ENCODE measurements around the gene FMNL2. TPM values are rescaled to one million over a fixed set of nuclear protein-coding genes. Genes with fewer than 3 reads are reported as not detected.

The FMNL2 gene
- total RNA-seq, 1 experiment from 2014 or later, result 33.6 TPM

DNA sequence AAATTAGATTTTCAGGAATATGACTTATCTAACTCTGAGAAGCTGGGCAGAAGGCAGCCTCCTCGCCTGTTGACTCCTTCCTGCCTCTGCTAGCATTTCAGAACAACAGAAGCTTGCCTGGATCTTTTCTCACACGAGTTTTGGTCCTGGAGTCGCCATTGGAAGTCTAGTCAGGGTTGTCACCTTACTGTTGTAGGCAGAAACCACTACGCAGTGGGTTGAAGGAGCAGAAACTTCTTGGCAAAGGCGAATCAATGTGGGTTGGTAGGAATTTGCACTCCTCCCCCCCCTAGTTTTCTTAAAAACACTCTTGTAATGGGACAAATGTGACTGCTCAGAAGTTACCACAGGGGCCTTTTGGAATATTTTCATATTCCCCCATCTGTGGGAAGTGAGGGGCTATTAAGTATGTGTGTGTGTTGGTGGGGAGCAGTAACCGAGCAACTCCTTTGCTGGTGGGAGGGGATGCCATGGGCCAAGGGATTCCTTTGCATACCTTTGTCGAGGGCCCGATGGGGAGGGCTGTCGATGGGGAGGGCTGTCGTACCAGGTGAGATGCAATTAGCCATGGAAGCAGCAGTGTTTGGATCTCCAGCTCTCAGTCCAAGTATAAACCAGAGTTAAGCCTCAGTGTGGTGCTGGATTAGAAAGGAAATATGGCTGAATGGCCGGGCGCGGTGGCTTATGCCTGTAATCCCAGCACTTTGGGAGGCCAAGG lies 117.4 kb downstream of the FMNL2 start:
- no TSS peak for BruUV-seq (replicated peaks)
- H3K27ac ChIP-seq (ENCODE audit: low read length), result no peak overlapping the region
- CTCF ChIA-PET, result no interaction called here
- no peak overlapping the region for H3K4me3 ChIP-seq (ENCODE audit: low read depth in 2 of 2, low read length in 2 of 2)
- H3K4me1 ChIP-seq (ENCODE audit: control insufficient read depth, insufficient read depth, low read length), result no peaks in the 10 kb centered on the region
- H3K9me3 ChIP-seq (ENCODE audit: control insufficient read depth, insufficient read depth, low read depth, low read length), result no peaks in the 10 kb centered on the region
- ATAC-seq, result no peak
- DNase-seq (ENCODE audit: low read depth, low spot score), result no peak
- intact Hi-C loops (cut with micrococcal nuclease; ENCODE audit: unreplicated experiment), result no loop called here
- no peaks in the 10 kb centered on the region for H3K36me3 ChIP-seq (ENCODE audit: control insufficient read depth, insufficient read depth, low read length)
- in situ Hi-C loops (cut with HindIII; ENCODE audit: low pct_unique_long_range_greater_than_20kb, low sequenced_read_pairs), result no loop called here
- H3K27me3 ChIP-seq (ENCODE audit: control insufficient read depth, insufficient read depth, low read length), result no peaks in the 10 kb centered on the region
- no peak for TF ChIP-seq POLR2AphosphoS5 (IDR thresholded peaks at IDR 0.05; ENCODE audit: low read depth, low read length)
- TF ChIP-seq SIN3A (IDR thresholded peaks at IDR 0.05; ENCODE audit: borderline replicate concordance, insufficient read depth, low read depth, low read length), result no peak
- TF ChIP-seq REST (IDR thresholded peaks at IDR 0.05; ENCODE audit: insufficient read depth in 1 of 2, low read depth in 2 of 2, low read length in 1 of 2), result no peak
- TF ChIP-seq TCF7L2 (IDR thresholded peaks at IDR 0.05; ENCODE audit: low read depth, low read length), result no peak
- TF ChIP-seq, protein P1, sequence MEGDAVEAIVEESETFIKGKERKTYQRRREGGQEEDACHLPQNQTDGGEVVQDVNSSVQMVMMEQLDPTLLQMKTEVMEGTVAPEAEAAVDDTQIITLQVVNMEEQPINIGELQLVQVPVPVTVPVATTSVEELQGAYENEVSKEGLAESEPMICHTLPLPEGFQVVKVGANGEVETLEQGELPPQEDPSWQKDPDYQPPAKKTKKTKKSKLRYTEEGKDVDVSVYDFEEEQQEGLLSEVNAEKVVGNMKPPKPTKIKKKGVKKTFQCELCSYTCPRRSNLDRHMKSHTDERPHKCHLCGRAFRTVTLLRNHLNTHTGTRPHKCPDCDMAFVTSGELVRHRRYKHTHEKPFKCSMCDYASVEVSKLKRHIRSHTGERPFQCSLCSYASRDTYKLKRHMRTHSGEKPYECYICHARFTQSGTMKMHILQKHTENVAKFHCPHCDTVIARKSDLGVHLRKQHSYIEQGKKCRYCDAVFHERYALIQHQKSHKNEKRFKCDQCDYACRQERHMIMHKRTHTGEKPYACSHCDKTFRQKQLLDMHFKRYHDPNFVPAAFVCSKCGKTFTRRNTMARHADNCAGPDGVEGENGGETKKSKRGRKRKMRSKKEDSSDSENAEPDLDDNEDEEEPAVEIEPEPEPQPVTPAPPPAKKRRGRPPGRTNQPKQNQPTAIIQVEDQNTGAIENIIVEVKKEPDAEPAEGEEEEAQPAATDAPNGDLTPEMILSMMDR (IDR thresholded peaks at IDR 0.05), result no peak
- POLR2A ChIA-PET, result no interaction called here

GRCh38 chr2:152453129-152453911 lies 118.3 kb downstream of the FMNL2 start:
- no peaks in the 10 kb centered on the region for H3K36me3 ChIP-seq (ENCODE audit: control insufficient read depth, insufficient read depth, low read length)
- no peak overlapping the region for H3K4me3 ChIP-seq (ENCODE audit: low read depth in 2 of 2, low read length in 2 of 2)
- POLR2A ChIA-PET, result no interaction called here
- no peak overlapping the region for H3K27ac ChIP-seq (ENCODE audit: low read length)
- H3K4me1 ChIP-seq (ENCODE audit: control insufficient read depth, insufficient read depth, low read length), result no peaks in the 10 kb centered on the region
- in situ Hi-C loops (cut with HindIII; ENCODE audit: low pct_unique_long_range_greater_than_20kb, low sequenced_read_pairs) (no loop called here), intact Hi-C loops (cut with micrococcal nuclease; ENCODE audit: unreplicated experiment) (no loop called here)
- TF ChIP-seq, protein P1 (IDR thresholded peaks at IDR 0.05), result no peak
- TF ChIP-seq SIN3A (IDR thresholded peaks at IDR 0.05; ENCODE audit: borderline replicate concordance, insufficient read depth, low read depth, low read length) (no peak), POLR2AphosphoS5 (IDR thresholded peaks at IDR 0.05; ENCODE audit: low read depth, low read length) (no peak), TCF7L2 (IDR thresholded peaks at IDR 0.05; ENCODE audit: low read depth, low read length) (no peak), REST (IDR thresholded peaks at IDR 0.05; ENCODE audit: insufficient read depth in 1 of 2, low read depth in 2 of 2, low read length in 1 of 2) (no peak)
- no TSS peak for BruUV-seq (replicated peaks)
- CTCF ChIA-PET, result no interaction called here
- DNase-seq (ENCODE audit: low read depth, low spot score) (no peak), ATAC-seq (no peak)
- no peaks in the 10 kb centered on the region for H3K27me3 ChIP-seq (ENCODE audit: control insufficient read depth, insufficient read depth, low read length)
- no peaks in the 10 kb centered on the region for H3K9me3 ChIP-seq (ENCODE audit: control insufficient read depth, insufficient read depth, low read depth, low read length)

Measured in Panc1 (cell line).